ENCODE measurements around the gene FAM78A.
A peak's percentile ranks its signal among the peaks of the same experiment; 100 is the strongest.
"Not testable (repeated sequence)": the region's sequence is repeated elsewhere in the genome, so short reads cannot be mapped to it uniquely, and the experiment has no call there.

Gene FAM78A

GRCh38 chr9:131279863-131280570 is 3.7 kb upstream of the FAM78A start:
- no peak for DNase-seq

DNA sequence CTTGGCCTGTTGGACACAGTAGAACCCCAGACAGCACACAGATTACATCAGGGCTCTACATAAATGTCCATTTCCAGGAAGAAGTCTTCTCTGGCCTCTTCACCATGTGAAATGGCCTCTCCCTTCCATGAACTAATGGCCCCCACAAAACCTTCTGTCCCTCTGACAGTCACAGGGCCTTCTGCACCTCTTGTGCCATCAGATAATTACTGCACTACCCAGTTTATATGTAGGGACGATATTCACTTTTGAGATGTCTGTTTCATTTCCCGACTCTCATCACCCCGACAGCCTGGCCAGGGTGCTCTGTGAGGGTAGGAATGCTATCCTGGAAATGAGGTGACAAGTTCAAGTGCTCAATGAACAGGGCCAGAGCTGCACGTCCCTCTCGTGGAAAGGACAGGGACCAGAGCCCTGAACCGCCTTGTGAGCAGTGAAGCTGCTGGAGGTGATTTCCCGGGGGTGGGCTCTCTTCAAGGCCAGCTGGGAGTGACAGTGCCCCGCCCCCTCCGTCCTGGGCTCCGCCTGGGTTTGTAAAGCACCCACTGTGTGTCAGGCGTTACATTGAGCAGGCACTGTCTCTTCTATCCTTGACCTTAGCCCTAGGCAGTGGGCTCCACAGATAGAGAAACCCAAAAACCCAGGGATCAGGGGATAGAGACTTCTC is 3.0 kb upstream of the FAM78A start:
- DNase-seq: no peak

DNA sequence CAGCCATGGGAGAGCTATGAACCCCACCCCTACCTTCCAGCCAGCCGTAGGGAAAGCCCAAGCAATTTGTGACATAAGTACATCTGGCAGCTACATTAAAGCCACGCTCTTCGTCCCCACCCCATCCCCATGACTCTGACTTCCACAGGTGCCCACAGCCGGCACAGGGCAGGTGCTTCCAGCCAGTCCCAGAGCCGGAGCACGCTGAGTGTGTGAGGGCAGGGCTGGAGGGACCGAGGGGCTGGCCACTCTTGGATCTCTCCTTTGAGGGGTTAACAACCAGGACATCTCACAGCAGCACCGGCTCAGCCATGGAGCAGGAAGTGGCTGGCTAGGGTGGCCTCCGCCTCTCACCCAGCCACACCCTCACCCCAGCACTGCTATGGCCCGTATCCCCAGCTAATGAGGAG is 2.4 kb upstream of the FAM78A start:
- DNase-seq: no peak

DNA sequence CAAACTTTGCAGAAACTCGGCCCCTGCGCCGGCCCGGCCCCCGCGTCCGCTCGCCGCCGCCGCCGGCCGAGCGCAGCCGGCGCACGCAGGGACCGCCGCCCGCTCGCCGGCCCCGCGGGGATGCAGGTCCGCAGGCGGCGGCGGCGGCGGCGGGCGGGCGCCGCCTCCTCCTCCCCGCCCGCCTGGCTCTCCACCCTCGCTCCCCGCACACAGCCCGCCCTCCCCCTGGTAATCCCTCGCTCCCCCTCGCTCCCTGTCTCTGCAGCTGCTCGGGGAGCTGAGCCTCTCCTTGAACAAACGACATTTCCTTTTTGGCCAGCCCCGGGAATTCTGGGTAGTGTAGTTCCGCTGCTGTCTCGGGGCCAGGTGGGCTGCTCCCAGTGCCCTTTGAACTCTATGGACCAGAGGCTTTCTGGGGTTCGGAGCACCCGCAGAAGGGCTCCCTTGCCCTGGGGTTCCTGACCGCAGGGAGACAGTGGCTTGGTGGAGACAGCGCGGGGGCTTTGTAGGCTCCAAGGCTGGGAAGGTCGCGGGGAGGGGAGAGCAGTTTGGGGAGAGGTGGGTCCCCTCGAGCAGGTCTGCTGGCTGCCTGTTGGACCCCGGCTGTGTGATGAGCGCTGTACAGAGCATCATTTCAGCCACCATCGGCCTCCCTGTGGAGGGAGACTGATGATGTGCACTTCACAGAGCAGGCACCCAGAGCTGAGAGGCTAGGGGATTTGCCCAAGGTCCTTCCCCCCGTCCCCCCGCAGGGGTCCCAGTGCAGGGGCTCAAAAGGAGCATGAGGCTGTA is 1.8 kb upstream of the FAM78A start:
- DNase-seq: peak; percentile 78

DNA sequence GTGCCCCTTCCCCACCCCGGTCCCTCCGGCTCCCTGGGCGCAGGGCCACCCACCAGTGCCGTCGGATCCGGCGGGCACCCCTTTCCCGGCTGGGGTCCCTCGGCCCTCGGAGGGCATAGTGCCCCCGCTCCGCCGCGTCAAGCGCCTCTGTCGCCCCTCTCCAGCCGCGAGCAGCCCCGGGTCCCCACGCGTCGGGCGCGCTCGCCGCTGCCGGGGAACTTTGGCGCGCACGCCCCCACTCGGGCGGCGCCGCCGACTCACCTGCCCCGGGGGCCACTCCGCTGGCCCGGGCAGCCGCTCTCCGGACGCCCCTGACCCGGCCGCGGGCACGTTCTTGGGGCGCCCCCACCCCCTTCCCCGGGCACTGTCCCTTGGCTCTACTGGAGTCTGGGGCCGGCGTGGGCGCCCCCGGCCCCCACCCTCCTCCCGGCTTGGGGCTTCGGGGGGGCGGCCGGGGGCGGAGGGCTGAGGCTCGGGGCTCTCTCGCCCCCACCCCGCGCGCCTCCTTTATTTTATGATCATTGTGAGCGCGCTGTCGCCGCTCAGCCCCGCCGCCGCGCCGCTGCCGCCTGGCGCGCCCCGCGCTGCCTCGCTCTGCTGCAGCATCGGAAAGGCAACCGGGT is 1.1 kb upstream of the FAM78A start:
- no peak for DNase-seq

DNA sequence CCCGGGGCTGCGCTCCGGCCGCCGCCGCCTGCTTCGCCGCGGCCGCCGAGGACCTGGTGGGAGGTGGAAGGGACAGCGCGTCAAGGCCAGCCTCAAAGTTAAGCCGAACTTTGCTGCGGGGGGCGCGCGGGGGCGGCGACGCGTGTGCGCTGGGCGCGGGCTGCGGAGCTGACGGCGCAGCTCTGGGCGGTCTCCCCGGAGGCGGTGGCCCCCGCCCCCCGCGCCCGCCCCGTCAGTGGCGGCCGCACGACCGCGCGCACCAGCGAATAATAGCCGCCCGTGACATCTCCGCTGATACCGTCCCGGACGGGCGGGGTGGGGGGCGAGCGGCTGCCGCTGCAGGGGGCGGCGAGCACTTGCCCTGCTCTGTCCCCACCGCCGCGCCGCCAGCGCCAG is 579 bp upstream of the FAM78A start:
- DNase-seq: peak; percentile 26

DNA sequence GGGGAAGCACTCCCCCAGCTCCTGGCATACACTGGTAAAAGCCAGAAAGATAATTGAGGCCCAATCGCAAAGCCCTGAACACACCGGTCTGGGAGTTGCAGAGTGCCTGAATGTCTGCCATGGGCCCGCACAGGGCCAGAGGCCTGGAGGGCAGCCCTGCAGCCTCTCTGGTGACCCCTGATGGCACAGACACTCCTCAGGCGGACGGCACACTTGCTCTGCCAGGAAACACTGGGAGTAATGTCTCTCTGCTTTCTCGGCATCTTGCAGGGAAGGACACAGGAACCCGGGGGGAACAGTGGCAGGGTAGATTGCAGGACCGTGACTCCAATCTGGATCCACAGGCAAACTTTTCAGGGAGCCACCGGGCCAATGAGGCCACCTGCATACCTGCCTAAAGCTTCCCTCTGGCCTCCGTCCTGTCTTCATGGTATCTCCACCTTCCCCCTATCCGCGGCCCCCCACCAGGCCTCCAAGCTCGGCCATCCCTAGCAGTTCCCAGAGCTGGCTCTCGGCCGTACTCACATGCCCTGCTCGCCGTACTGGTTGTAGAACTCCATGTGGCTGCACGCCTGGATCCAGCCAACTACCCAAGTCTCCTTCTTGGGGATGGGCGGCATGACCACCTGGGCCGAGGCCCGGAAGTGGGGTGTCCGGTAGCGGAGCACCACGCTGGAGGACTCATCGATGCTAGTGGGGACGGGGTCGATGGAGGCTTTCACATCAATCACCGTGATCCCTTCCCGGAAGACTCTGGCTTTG is 797 bp downstream of the FAM78A start:
- no peak for DNase-seq

DNA sequence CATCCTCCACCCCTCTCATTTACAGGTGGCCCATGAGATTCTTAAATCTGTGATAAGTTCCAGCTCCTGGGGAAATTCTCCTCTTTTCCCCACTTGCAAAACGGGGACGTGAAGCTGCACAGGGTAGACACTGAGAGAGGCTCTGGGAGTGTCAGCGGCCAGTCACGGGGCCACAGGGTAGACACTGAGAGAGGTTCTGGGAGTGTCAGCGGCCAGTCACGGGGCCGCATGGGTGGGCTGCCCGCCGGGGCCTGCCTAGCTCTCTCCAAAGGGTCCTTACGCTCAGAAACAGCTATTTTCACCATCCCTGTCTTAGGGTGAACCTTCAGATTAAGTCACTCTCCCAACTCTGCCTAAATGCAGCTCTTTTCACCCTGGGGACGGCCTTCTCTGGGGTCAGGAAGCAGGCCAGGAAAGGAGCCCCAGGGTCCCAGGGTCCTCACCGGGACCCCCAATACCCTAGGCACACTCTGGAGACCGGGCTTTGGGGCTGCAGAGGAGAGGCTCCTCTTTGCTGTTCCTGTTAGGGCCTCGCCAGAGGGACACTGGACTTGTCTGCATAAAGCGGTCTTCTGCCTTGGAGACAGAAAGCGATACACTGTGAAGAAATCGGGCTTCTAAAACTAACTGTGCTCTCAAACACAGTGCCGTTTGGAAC is 1.5 kb downstream of the FAM78A start:
- no peak for DNase-seq

DNA sequence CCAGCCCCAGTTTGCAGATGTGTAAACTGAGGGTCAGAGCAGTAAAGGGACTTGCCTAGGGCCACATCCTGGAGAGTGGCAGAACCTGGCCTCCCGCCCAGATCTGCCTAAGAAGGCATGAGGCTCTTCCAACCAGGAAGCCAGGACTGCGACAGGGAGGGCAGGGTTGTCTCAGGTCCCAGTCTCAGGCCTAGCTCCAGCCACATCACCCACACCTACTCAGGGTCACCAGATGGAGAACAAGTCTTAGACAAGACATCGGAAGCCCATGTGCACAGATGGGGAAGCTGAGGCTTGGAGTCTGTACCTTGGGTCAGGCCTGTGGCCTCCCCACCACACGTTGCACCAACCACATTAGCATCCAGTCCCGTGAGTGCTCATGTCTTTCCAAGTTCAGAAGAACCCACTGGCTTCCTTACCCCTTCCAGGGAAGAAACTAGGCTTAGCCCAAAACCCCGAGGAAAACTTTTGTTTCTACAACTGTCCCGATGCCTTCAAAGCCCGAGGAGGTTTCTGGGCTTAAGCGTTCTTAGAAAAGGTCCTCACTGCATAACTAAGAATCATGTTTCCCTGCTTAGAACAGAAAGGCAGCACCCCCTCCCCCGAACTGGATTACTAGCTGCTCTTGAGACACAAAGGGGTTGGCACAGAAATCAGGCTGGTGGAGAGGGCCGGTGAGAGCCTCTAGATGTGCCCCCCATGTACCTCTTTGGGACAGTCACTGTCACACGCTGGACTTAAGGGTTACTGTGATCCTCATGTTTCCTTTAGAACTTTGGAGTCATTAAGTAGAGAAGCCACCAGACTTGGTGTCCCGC is 2.2 kb downstream of the FAM78A start:
- no peak for DNase-seq

- no peak for DNase-seq
Observed at GRCh38 chr9:131273146-131273855, 3.0 kb downstream of the FAM78A start.

DNA sequence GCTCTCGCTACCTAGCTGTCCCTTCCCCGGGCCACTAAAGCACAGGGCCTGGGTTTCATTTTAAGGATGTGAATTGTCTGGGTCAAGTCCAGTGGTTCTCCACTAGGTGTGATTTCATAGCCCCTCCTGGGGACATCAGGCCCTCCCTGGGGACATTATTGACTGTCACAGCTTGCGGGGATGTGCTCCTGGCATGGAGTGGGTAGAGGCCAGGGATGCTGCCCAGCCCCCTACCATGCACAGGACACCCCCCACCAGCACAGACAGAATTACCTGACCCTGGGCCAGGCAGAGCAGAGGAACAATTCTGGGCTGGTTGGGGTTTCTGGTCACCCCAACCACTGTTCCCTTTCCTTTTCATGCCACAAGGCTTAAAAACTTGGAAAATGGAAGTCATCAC is 4.1 kb downstream of the FAM78A start:
- DNase-seq: no peak

- DNase-seq: no peak
Observed at GRCh38 chr9:131271506-131271931, 4.8 kb downstream of the FAM78A start.

GRCh38 chr9:131271016-131271273 is 5.4 kb downstream of the FAM78A start:
- not testable (repeated sequence) for DNase-seq

- no peak for DNase-seq
Observed at GRCh38 chr9:131270171-131271015, 5.9 kb downstream of the FAM78A start.

GRCh38 chr9:131266266-131267229 is 9.8 kb downstream of the FAM78A start:
- peak; percentile 65 for DNase-seq

DNA sequence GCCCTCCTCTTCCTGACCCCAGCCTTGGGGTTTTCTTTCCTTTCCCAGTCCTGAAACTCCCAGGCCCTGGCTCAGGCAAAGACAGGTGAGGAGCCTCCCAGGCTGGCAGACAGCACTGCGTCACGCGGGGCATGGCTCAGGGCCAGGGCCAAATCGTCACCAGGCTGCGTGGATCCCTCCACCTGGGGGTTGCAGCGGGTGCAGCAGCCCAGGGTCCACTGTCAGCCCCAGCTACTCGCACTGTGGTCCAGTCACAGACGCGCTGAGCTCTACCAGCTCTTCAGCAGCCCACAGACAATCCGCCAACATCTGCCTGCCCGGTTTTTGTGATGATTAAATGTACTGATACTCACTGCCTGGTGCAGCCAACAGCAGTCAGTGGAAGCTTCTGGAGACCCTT is 12.1 kb downstream of the FAM78A start:
- DNase-seq: no peak

- no peak for DNase-seq
Observed at GRCh38 chr9:131263701-131264100, 12.6 kb downstream of the FAM78A start.

GRCh38 chr9:131263033-131263343 is 13.3 kb downstream of the FAM78A start:
- DNase-seq: not testable (repeated sequence)
